Midbrain (tissue), 1 donor: ENCODE data around the gene CALD1.

Source experiments
- DNase-seq: peaks from one replicate; lab custom pipeline; 2025; lab: John Stamatoyannopoulos, UW

Gene CALD1

GRCh38 chr7:135001390-135002165, 222.1 kb downstream of the CALD1 start:
- no peak for DNase-seq

GRCh38 chr7:135012229-135012628, 232.8 kb downstream of the CALD1 start:
- DNase-seq = no peak
